Endodermal cell (in vitro differentiated cells): ENCODE data around the gene VPS41. TPM values are rescaled to one million over a fixed set of nuclear protein-coding genes. Genes with fewer than 3 reads are reported as not detected.

Experiments
- DNase-seq: peaks from one replicate; pipeline ENCODE4 v3.0.0-alpha.2; 2017
- H3K27ac ChIP-seq: 2 replicates; pipeline ENCODE4 v1.5.1; 2013; ENCODE audit warnings: mild to moderate bottlenecking, low read depth, low read length, moderate library complexity
- H3K27me3 ChIP-seq: 2 replicates; pipeline ENCODE4 v1.6.1; 2013; ENCODE audit warnings: mild to moderate bottlenecking, low read length, moderate library complexity; ENCODE audit not compliant: insufficient read depth, control insufficient read depth, poor library complexity, severe bottlenecking
- H3K36me3 ChIP-seq: 2 replicates; pipeline ENCODE4 v1.7.0; 2013; ENCODE audit warnings: mild to moderate bottlenecking, low read length, moderate library complexity; ENCODE audit not compliant: control insufficient read depth, insufficient read depth
- H3K4me1 ChIP-seq: one replicate; pipeline ENCODE4 v1.7.0; 2013; ENCODE audit warnings: low read length; ENCODE audit not compliant: control insufficient read depth, insufficient read depth
- H3K4me3 ChIP-seq: 2 replicates; pipeline ENCODE4 v1.5.1; 2013; ENCODE audit warnings: mild to moderate bottlenecking, low read length, moderate library complexity
- H3K9ac ChIP-seq: 2 replicates; pipeline ENCODE4 v1.6.1; 2013; ENCODE audit warnings: mild to moderate bottlenecking, low read length, moderate library complexity; ENCODE audit not compliant: poor library complexity, severe bottlenecking; ENCODE audit errors: extremely low read depth
- H3K9me3 ChIP-seq: 2 replicates; pipeline ENCODE4 v1.6.1; 2013; ENCODE audit warnings: mild to moderate bottlenecking, low read length, moderate library complexity; ENCODE audit not compliant: control insufficient read depth
- H3K27ac Mint-ChIP-seq: 2 replicates; pipeline ENCODE4 v1.8.0; 2020; ENCODE audit warnings: mixed read lengths
- H3K27me3 Mint-ChIP-seq: 2 replicates; pipeline ENCODE4 v1.8.0; 2021; ENCODE audit warnings: mild to moderate bottlenecking, mixed read lengths; ENCODE audit not compliant: insufficient read depth
- H3K36me3 Mint-ChIP-seq: 2 replicates; pipeline ENCODE4 v1.8.0; 2020; ENCODE audit warnings: low read depth, mixed read lengths
- H3K4me1 Mint-ChIP-seq: 2 replicates; pipeline ENCODE4 v1.8.0; 2020; ENCODE audit warnings: mixed read lengths
- H3K4me3 Mint-ChIP-seq: 2 replicates; pipeline ENCODE4 v1.8.0; 2020; ENCODE audit warnings: mild to moderate bottlenecking, moderate library complexity, mixed read lengths
- H3K9me3 Mint-ChIP-seq: 2 replicates; pipeline ENCODE4 v1.8.0; 2020; ENCODE audit warnings: mild to moderate bottlenecking, mixed read lengths
- CTCF ChIP-seq: fragments of 200-600 bp; sonication (generic); conservative IDR thresholded peaks from 2 replicates; pipeline ENCODE4 v1.5.0; 2021; ENCODE audit warnings: antibody characterized with exemption, mild to moderate bottlenecking
- WGBS, 2 experiments: methylation state at CpG; one replicate each; pipeline versions ENCODE4 v1.1.5 to v1.1.7; 2013; ENCODE audit warnings: missing lambda C conversion rate in 2 of 2, mixed read lengths in 1 of 2; ENCODE audit not compliant: insufficient coverage in 1 of 2, insufficient read length in 1 of 2; 5-methylcytosine and 5-hydroxymethylcytosine counted together
- total RNA-seq, 2 donors: library from RNA; stranded (reverse); fragmentation: NEBNext Ultra II Directional in 1 of 2; extraction: Animal tissue kit (Norgen Biotek cat#: 25700) in 1 of 2; gene quantifications; 2 replicates in 1 of 2; 3 replicates in 1 of 2; pipeline ENCODE4 v1.2.1, GENCODE V29; 2021

VPS41 gene
- total RNA-seq, 2 donors from 2014 or later: 77.1 to 78.0 TPM

- peaks cover 2% of the 10 kb centered on the region for H3K4me1 Mint-ChIP-seq
Observed at GRCh38 chr7:38942431-38943051, 33.5 kb upstream of the VPS41 start.

DNA sequence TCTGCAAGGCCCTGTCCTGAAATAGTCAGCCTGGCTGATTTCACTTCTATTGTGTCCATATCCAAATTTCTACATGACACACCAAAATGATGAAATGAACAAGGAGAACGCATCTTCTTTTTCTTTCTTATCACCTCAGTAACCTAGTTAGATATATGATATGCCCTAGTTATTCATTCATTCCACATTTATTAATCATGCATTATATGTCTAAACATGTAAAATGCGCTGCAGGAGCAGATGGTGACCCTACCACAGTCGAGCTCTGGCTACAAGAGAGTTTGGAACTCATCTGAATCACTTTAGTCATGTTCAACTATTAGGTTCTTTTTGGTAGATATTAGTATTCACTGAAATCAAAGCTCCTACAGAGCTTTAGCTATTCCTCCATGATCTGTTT lies 31.8 kb upstream of the VPS41 start:
- H3K4me1 ChIP-seq: no peaks in the 10 kb centered on the region
- H3K27ac ChIP-seq: no peak overlapping the region
- peaks cover 5% of the 10 kb centered on the region for H3K4me1 Mint-ChIP-seq
- H3K27me3 Mint-ChIP-seq: peaks cover 3% of the 10 kb centered on the region
- no peak overlapping the region for H3K4me3 Mint-ChIP-seq
- no peaks in the 10 kb centered on the region for H3K36me3 Mint-ChIP-seq
- 95% methylated on average over 3 of the region's 3 CpGs; no CpG with 5 or more reads in 1 of the 2 experiments for WGBS, 2 experiments
- no peaks in the 10 kb centered on the region for H3K36me3 ChIP-seq
- H3K4me3 ChIP-seq: no peak overlapping the region
- no peaks in the 10 kb centered on the region for H3K9me3 ChIP-seq
- no peaks in the 10 kb centered on the region for H3K27me3 ChIP-seq
- no peak for DNase-seq
- no peak for TF ChIP-seq CTCF
- H3K27ac Mint-ChIP-seq: no peak overlapping the region
- H3K9me3 Mint-ChIP-seq: no peaks in the 10 kb centered on the region
- no peak overlapping the region for H3K9ac ChIP-seq

More at GRCh38 chr7:38942431-38943051, 33.5 kb upstream of the VPS41 start:
- H3K27me3 Mint-ChIP-seq: peaks cover 3% of the 10 kb centered on the region
- no peak for DNase-seq
- H3K27ac Mint-ChIP-seq: no peak overlapping the region
- H3K4me3 ChIP-seq: no peak overlapping the region
- WGBS, 2 experiments: 89 to 100% methylated on average over 2 to 4 of the region's 4 CpGs
- H3K36me3 Mint-ChIP-seq: no peaks in the 10 kb centered on the region
- H3K4me3 Mint-ChIP-seq: no peak overlapping the region
- no peaks in the 10 kb centered on the region for H3K9me3 ChIP-seq
- no peaks in the 10 kb centered on the region for H3K9me3 Mint-ChIP-seq
- H3K9ac ChIP-seq: no peak overlapping the region
- H3K27me3 ChIP-seq: no peaks in the 10 kb centered on the region
- no peaks in the 10 kb centered on the region for H3K36me3 ChIP-seq
- TF ChIP-seq CTCF: no peak
- H3K27ac ChIP-seq: no peak overlapping the region
- H3K4me1 ChIP-seq: no peaks in the 10 kb centered on the region

- peaks cover 7% of the 10 kb centered on the region for H3K4me1 Mint-ChIP-seq
- no peaks in the 10 kb centered on the region for H3K36me3 Mint-ChIP-seq
- no peak for TF ChIP-seq CTCF
- no peak overlapping the region for H3K4me3 Mint-ChIP-seq
- H3K27ac ChIP-seq: no peak overlapping the region
- no peaks in the 10 kb centered on the region for H3K36me3 ChIP-seq
- H3K27me3 Mint-ChIP-seq: peaks cover 3% of the 10 kb centered on the region
- no peaks in the 10 kb centered on the region for H3K27me3 ChIP-seq
- 75% methylated on average over 4 of the region's 4 CpGs; no CpG with 5 or more reads in 1 of the 2 experiments for WGBS, 2 experiments
- no peaks in the 10 kb centered on the region for H3K9me3 ChIP-seq
- no peak for DNase-seq
- no peak overlapping the region for H3K4me3 ChIP-seq
- H3K27ac Mint-ChIP-seq: no peak overlapping the region
- no peaks in the 10 kb centered on the region for H3K4me1 ChIP-seq
- H3K9me3 Mint-ChIP-seq: no peaks in the 10 kb centered on the region
- H3K9ac ChIP-seq: no peak overlapping the region
Observed at GRCh38 chr7:38938589-38938988, 29.6 kb upstream of the VPS41 start.
